Body of pancreas (tissue), 4 donors: Measurements from ENCODE around the gene MFSD6.

ENCODE experiments used
- POLR2A ChIP-seq, 3 donors: fragments of 450-650 bp; IDR thresholded peaks; one replicate each; pipeline ENCODE4 v1.6.1; 2016; ENCODE audit warnings: antibody characterized with exemption in 3 of 3, mild to moderate bottlenecking in 2 of 3
- TF ChIP-seq, protein P1 (sequence below), 7 experiments: fragments of 450-650 bp in 4 of 7; fragments of 200-600 bp in 3 of 7; sonication (generic) in 3 of 7; IDR thresholded peaks; one replicate each; pipeline ENCODE4 v1.5.1; 2016 to 2019; ENCODE audit warnings: antibody characterized with exemption in 7 of 7

GRCh38 chr2:190462611-190463010, 54.5 kb downstream of the MFSD6 start:
- TF ChIP-seq, protein P1, sequence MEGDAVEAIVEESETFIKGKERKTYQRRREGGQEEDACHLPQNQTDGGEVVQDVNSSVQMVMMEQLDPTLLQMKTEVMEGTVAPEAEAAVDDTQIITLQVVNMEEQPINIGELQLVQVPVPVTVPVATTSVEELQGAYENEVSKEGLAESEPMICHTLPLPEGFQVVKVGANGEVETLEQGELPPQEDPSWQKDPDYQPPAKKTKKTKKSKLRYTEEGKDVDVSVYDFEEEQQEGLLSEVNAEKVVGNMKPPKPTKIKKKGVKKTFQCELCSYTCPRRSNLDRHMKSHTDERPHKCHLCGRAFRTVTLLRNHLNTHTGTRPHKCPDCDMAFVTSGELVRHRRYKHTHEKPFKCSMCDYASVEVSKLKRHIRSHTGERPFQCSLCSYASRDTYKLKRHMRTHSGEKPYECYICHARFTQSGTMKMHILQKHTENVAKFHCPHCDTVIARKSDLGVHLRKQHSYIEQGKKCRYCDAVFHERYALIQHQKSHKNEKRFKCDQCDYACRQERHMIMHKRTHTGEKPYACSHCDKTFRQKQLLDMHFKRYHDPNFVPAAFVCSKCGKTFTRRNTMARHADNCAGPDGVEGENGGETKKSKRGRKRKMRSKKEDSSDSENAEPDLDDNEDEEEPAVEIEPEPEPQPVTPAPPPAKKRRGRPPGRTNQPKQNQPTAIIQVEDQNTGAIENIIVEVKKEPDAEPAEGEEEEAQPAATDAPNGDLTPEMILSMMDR (IDR thresholded peaks at IDR 0.05), result no peak
- TF ChIP-seq POLR2A (IDR thresholded peaks at IDR 0.05), result no peak
